Measurements from ENCODE around the gene ENPP1.
"Not testable (repeated sequence)": the region's sequence is repeated elsewhere in the genome, so short reads cannot be mapped to it uniquely, and the experiment has no call there.

Gene ENPP1

GRCh38 chr6:131851049-131851769, 43.4 kb downstream of the ENPP1 start:
- DNase-seq (ENCODE audit: low spot score), result no peak
- ChIA-PET CTCF (no interaction called here), POLR2A (ENCODE audit: low non-redundant PET) (no interaction called here)
- no peak overlapping the region for H3K27ac ChIP-seq
- TF ChIP-seq, protein P1, sequence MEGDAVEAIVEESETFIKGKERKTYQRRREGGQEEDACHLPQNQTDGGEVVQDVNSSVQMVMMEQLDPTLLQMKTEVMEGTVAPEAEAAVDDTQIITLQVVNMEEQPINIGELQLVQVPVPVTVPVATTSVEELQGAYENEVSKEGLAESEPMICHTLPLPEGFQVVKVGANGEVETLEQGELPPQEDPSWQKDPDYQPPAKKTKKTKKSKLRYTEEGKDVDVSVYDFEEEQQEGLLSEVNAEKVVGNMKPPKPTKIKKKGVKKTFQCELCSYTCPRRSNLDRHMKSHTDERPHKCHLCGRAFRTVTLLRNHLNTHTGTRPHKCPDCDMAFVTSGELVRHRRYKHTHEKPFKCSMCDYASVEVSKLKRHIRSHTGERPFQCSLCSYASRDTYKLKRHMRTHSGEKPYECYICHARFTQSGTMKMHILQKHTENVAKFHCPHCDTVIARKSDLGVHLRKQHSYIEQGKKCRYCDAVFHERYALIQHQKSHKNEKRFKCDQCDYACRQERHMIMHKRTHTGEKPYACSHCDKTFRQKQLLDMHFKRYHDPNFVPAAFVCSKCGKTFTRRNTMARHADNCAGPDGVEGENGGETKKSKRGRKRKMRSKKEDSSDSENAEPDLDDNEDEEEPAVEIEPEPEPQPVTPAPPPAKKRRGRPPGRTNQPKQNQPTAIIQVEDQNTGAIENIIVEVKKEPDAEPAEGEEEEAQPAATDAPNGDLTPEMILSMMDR (conservative IDR thresholded peaks at IDR 0.05; ENCODE audit: low read depth), result no peak

GRCh38 chr6:131852200-131852599, 44.4 kb downstream of the ENPP1 start:
- CTCF ChIA-PET, result no interaction called here
- POLR2A ChIA-PET (ENCODE audit: low non-redundant PET), result no interaction called here
- TF ChIP-seq, protein P1 (conservative IDR thresholded peaks at IDR 0.05; ENCODE audit: low read depth), result no peak
- no peak for DNase-seq (ENCODE audit: low spot score)
- no peak overlapping the region for H3K27ac ChIP-seq

DNA sequence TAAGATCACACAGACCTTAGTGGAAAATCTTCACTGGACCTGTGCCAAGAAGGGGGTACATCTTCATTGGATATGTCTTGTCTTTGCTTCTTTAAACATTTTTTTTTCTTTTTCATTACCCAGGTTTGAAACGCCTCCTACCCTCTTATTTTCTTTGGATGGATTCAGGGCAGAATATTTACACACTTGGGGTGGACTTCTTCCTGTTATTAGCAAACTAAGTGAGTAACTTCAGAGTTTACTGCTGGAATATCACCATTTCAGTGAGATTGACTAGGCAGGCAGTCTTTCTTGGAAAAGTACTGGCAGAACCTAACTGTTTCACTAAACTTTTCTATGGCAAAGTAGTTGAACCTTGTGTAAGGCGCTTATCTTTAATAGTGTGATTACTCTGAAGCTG, 47.0 kb downstream of the ENPP1 start:
- TF ChIP-seq, protein P1 (conservative IDR thresholded peaks at IDR 0.05; ENCODE audit: low read depth), result no peak
- H3K27ac ChIP-seq, result no peak overlapping the region
- DNase-seq (ENCODE audit: low spot score), result no peak
- CTCF ChIA-PET, result interaction anchor here (0.7 kb wide), 1 partner anchor 192 kb away, joined by 3 read pairs; no protein-coding TSS in a partner anchor
- POLR2A ChIA-PET (ENCODE audit: low non-redundant PET), result no interaction called here

DNA sequence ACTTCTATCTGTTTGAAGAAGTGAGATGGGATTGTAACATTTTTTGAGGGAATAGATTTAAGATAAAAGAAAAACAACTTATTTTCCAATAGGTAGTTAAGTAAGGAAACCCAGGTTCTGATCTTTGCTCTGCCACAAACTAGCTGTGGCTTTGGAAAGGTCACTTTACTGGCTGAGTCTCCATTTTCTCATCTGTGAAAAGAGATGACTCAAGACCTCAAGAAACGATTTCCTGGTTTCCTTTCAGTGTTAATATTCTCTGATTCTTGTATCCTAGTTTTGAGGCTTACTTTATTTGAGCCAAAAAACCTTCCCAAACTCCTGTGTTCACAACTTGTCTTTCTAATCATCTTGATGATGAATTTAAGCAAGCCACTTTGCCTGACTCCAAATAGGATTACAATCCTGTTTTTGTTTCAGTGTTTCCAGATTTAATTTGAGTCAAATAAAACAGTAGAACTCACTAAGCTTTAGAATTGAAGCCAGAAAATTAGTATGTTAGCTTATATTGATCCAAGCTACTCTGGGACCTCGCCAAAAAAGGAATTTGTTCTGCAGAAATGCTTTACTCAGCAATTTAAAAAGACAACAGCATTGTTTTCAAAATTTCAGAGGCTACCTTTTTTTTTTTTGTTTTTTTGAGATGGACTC, 51.1 kb downstream of the ENPP1 start:
- ChIA-PET POLR2A (ENCODE audit: low non-redundant PET) (no interaction called here), CTCF (no interaction called here)
- H3K27ac ChIP-seq, result no peak overlapping the region
- TF ChIP-seq, protein P1 (conservative IDR thresholded peaks at IDR 0.05; ENCODE audit: low read depth), result no peak
- no peak for DNase-seq (ENCODE audit: low spot score)

DNA sequence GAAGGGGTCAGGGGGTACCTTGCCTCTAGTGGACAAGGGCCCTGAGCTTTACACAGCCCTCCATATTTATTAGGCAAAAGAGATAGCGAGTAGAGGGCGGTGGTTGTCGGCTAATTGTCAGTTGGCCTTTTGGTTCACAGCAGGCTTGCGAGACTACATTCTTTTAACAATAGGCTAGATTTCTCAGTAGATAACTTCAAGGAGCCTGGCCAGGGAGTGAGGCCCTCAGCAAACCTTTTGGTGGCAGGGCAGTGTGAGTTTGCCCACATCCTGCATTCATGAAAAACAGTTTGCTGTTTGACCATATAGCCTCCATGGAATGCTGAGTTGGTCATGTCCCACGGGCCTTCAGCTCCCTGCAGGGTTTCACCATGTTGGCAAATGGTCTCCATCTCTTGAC, 51.8 kb downstream of the ENPP1 start:
- POLR2A ChIA-PET (ENCODE audit: low non-redundant PET); H3K27ac ChIP-seq; CTCF ChIA-PET; DNase-seq (ENCODE audit: low spot score): not testable (repeated sequence)

DNA sequence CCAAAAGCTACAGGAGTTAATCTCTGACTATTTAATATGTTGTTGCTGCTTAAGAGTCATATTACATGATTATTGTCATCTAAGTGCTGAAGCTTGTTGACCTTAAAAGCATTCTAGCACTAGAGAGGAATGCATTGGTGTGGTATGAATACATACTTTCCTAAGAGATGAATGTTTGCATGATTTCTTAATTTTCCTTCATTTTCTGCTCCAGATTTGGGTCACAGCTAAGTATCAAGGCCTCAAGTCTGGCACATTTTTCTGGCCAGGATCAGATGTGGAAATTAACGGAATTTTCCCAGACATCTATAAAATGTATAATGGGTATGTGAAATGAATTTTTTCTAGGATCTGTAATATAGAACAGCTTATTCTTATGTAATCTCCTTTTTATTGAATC, 53.6 kb downstream of the ENPP1 start:
- ChIA-PET POLR2A (ENCODE audit: low non-redundant PET) (no interaction called here), CTCF (no interaction called here)
- TF ChIP-seq, protein P1 (conservative IDR thresholded peaks at IDR 0.05; ENCODE audit: low read depth), result no peak
- no peak for DNase-seq (ENCODE audit: low spot score)
- no peak overlapping the region for H3K27ac ChIP-seq

GRCh38 chr6:131862476-131862875, 54.7 kb downstream of the ENPP1 start:
- ChIA-PET POLR2A (ENCODE audit: low non-redundant PET) (no interaction called here), CTCF (interaction anchor here (0.6 kb wide), 1 partner anchor 1976 kb away, joined by 7 read pairs; no protein-coding TSS in a partner anchor)
- DNase-seq (ENCODE audit: low spot score), result no peak
- TF ChIP-seq, protein P1 (conservative IDR thresholded peaks at IDR 0.05; ENCODE audit: low read depth), result no peak
- no peak overlapping the region for H3K27ac ChIP-seq

All from RWPE1 (cell line).